Muscle of leg (tissue), 11 donors: ENCODE measurements around the gene KRTAP12-1. TPM values are rescaled to one million over a fixed set of nuclear protein-coding genes. Genes with fewer than 3 reads are reported as not detected.
A peak's percentile ranks its signal among the peaks of the same experiment; 100 is the strongest.

Experiments
- DNase-seq: peaks from one replicate; pipeline ENCODE4 v3.0.0; 2013
- H3K27ac ChIP-seq: one replicate; pipeline ENCODE4 v1.5.1; 2013; ENCODE audit warnings: mild to moderate bottlenecking, low read length, control low read depth
- H3K27me3 ChIP-seq: one replicate; pipeline ENCODE4 v1.6.1; 2013; ENCODE audit warnings: low read length; ENCODE audit not compliant: control insufficient read depth, insufficient read depth
- H3K36me3 ChIP-seq: one replicate; pipeline ENCODE4 v1.6.1; 2013; ENCODE audit warnings: low read length; ENCODE audit not compliant: control insufficient read depth, insufficient read depth
- H3K4me1 ChIP-seq: one replicate; pipeline ENCODE4 v1.6.1; 2013; ENCODE audit warnings: low read length; ENCODE audit not compliant: control insufficient read depth, insufficient read depth
- H3K4me3 ChIP-seq: one replicate; pipeline ENCODE4 v1.5.1; 2013; ENCODE audit warnings: low read length, control low read depth
- H3K9me3 ChIP-seq: replicated peaks from 2 replicates; pipeline ENCODE4 v1.6.1; 2013; ENCODE audit warnings: low read depth, low read length; ENCODE audit not compliant: control insufficient read depth
- WGBS: methylation state at CpG from one replicate; pipeline ENCODE4 v1.1.5; 2013; ENCODE audit warnings: missing lambda C conversion rate; ENCODE audit not compliant: insufficient coverage; 5-methylcytosine and 5-hydroxymethylcytosine counted together
- polyA plus RNA-seq, 8 donors: library from polyadenylated mRNA; unstranded; fragments of 120-200 nt; gene quantifications; one replicate each; pipeline versions ENCODE4 v1.2.1 to v1.2.3, GENCODE V29; 2013; ENCODE audit warnings: inconsistent platforms in 1 of 8, low replicate concordance in 1 of 8; ENCODE audit not compliant: insufficient read length in 8 of 8, insufficient read depth in 1 of 8
- total RNA-seq: library from RNA; stranded (reverse); fragments of 120-200 nt; gene quantifications from one replicate; pipeline ENCODE4 v1.2.4, GENCODE V29; 2013

KRTAP12-1 gene
- total and polyA plus RNA-seq, 9 donors = not detected

DNA sequence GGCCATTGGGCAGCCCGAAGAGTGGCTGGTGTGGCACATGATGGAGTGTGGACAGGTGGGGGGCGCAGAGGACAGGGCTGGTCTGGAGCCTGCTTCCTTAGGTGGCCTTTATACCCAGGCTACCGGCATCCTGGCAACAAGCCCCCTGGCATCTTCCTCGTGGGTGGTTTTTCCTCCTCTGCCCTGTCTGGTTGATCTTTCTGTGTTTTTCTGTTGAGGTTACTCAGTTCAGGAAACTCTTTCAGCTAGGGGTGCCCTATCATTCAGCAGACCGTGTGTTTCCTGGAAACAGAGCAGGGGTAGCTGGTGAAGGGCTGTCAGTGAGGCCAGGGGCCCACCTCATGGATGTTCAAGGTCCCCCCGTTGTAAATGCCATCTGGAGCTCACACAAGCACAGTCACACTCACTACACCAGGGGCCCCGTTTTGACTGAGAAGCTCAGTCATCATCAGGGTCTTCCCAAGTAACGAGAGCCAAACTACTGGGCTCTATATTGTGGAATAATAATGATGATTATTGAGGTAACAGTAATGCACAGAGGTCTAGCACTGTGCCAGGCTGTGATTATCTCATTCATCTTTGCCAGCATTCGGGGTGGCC lies 27.3 kb downstream of the KRTAP12-1 start, which contains the start of gene KRTAP12-4:
Gene KRTAP12-4 (minus strand): TSS at position 84 of the 600 bp plus-strand sequence. CDS start 45 bp downstream, at position 39.
- Histone ChIP-seq H3K4me3 (no peak within 1 kb of the TSS), H3K36me3 (no peaks in the 10 kb centered on the region), H3K9me3 (peaks cover 3% of the 10 kb centered on the region), H3K27ac (no peak within 1 kb of the TSS), H3K27me3 (peaks cover 7% of the 10 kb centered on the region), H3K4me1 (no peaks in the 10 kb centered on the region)
- DNase-seq = no peak
- 88% methylated on average over 3 of the region's 9 CpGs for WGBS

DNA sequence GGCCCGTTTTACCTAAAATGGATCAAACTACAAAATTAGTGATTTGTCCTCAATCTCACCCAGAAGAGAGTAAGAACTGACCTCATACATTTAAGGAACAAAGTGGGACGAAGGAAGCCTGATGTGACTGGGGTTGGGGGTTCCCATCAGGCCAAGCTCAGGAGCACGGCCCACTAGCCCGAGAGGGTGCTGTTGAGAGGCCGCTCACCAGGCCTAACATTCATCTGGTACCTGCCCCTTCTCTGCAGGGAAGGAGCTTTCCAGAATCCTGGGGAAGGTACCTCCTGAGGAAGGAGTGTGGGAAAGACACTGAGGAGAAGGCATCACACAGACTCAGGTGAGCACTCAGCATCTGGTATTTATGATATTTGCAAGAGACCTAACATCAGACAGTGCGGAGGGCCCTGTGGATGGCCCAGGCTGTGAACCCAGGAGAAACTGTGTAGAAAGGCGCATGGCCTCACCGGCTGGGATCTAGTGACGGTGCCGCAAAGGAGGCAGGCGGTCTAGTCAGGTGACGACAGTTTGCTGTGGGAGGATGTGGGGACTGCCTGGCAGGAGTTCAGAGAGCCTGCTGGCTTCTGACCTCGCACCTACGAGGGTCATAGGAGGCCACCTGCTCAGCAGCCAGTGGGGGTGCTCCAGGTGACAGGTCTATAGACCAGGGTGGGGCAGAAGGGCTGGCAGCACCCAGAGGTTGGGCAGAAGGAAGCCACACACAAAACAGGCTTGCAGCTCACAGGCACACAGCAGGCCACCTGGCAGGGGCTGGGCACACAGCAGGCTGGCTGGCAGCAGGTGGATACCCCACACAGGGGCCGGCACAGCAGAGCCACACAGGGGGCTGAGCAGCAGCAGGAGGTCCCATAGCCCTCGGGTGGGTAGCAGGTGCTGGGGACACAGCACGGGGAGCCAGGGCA lies 28.0 kb downstream of the KRTAP12-1 start:
- H3K4me1 ChIP-seq = no peaks in the 10 kb centered on the region
- peaks cover 7% of the 10 kb centered on the region for H3K27me3 ChIP-seq
- no peak overlapping the region for H3K4me3 ChIP-seq
- whole genome bisulfite sequencing = 75% methylated on average over 14 of the region's 17 CpGs
- H3K27ac ChIP-seq = no peak overlapping the region
- peaks cover 3% of the 10 kb centered on the region for H3K9me3 ChIP-seq
- DNase-seq = no peak
- no peaks in the 10 kb centered on the region for H3K36me3 ChIP-seq

DNA sequence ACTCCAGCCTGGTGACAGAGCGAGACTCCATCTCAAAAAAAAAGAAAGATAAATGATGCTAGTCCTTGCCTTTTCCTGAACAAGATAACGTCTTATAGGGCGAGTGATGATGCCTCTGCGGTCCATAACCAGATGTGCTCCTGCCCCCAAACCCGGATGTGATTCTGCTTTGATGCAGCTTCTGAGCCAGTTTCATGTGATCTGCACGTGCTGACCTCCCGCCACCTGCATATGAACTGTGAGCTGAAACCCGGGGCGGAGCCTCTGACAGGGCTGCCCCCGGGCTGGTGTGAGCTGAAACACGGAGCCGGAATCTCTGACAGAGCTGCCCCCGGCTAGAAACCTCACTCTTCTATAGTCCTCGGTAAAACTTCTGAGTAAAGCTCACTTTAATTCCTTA lies 28.8 kb downstream of the KRTAP12-1 start:
- DNase-seq = no peak
- Histone ChIP-seq H3K9me3 (peaks cover 3% of the 10 kb centered on the region), H3K36me3 (no peaks in the 10 kb centered on the region), H3K27ac (no peak overlapping the region), H3K4me1 (no peaks in the 10 kb centered on the region), H3K4me3 (no peak overlapping the region), H3K27me3 (peaks cover 6% of the 10 kb centered on the region)
- WGBS = 53% methylated on average over 9 of the region's 14 CpGs

DNA sequence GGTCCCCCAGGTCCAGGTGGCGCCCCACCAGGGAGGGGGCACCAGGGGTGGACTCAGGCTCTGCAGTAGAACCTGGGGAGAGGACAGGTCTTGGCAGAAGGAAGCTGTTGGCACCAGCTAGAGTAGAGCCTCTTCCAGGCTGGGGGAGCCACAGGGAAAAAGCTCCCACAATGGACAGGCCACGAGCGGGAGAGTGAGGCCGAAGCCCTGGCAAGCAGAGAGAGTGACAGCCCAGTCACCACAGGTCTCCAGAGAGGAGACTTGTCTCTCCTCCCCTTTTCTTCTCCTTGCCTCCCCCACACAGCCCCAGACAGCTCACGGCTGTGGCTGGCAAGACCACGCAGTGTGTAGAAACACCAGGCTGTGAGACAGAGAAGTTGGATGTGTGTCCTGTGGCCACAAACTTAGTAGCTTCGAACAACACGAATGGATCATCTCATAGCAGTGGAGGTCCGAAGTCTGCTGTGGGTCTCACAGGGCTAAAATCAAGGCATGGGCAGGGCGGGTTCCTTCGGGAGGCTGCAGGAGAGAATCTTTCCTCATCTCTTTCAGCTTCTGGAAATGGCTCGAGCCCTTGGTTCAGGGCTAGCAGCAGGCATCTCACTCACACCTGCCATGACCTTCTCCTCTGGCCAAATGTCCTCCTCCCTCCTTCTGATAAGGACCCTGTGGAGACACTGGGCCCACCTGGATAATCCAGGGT lies 30.8 kb downstream of the KRTAP12-1 start:
- H3K4me1 ChIP-seq = peaks cover 2% of the 10 kb centered on the region
- peaks cover 6% of the 10 kb centered on the region for H3K27me3 ChIP-seq
- WGBS = 79% methylated on average over 6 of the region's 12 CpGs
- no peak overlapping the region for H3K4me3 ChIP-seq
- peaks cover under 1% of the 10 kb centered on the region for H3K9me3 ChIP-seq
- H3K36me3 ChIP-seq = no peaks in the 10 kb centered on the region
- no peak for DNase-seq
- H3K27ac ChIP-seq = no peak overlapping the region

DNA sequence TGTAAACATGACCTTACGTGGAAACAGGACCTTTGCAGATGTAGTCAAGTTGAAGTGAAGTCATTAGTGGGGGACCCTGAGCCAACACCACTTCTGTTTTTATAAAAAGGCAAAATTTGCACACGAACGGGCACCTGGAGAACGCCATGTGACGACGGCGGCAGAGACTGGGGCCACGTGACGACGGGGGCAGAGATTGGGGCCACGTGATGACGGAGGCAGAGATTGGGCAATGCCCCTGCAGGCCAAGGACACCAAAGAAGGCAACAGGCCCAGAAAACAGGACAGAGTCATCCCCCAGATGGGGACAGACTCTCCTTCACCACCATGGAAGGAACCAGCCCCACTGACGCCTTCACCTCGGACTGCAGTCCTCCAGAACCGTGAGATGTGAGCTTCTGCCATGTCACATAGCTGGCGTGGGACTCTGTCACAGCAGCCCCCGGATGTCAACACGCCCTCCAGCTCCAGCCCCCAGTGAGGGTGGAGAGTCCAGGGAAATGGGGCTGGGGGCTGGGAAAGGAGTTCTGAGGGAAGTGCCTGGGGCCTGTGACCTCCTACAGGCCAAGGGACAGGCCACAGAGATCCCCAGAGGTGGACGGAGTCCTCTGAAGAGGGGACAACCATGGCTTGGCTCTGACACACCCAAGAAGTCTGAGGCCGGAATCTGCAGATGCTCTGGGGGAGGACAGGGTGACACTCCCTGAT lies 31.5 kb downstream of the KRTAP12-1 start:
- H3K4me3 ChIP-seq = no peak overlapping the region
- H3K27me3 ChIP-seq = peaks cover 6% of the 10 kb centered on the region
- peaks cover 2% of the 10 kb centered on the region for H3K4me1 ChIP-seq
- H3K9me3 ChIP-seq = no peaks in the 10 kb centered on the region
- DNase-seq = no peak
- H3K36me3 ChIP-seq = no peaks in the 10 kb centered on the region
- H3K27ac ChIP-seq = no peak overlapping the region
- WGBS = 90% methylated on average over 15 of the region's 20 CpGs

DNA sequence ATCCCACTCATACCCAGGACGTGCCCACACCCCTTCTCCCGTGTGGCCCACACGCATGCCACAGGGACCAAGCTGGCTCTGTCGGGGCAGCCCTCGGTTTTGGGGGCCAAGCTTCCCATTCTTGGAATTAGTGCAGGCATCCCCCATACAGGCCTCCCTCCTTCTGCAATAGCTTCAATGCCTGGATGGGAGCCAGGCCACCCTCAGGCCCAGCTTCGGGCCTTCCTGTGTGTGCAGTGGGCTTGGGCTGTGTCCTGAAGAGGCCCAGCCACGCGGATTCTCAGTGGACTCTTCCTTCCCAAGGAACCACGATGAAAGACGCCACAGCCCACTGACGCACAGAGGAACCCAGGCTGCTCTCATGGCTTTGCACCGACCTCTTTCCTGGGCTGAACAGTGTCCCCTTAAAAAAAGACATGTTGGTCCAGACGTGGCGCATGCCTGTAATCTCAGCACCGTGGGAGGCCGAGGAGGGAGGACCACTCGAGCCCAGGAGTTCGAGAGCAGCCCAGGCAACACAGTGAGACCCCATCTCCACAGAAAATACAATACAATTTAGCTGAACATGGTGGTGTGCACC lies 32.4 kb downstream of the KRTAP12-1 start:
- peaks cover 2% of the 10 kb centered on the region for H3K4me1 ChIP-seq
- peaks cover 6% of the 10 kb centered on the region for H3K27me3 ChIP-seq
- peak; percentile 18 for DNase-seq
- H3K9me3 ChIP-seq = no peaks in the 10 kb centered on the region
- H3K36me3 ChIP-seq = no peaks in the 10 kb centered on the region
- H3K4me3 ChIP-seq = no peak overlapping the region
- no peak overlapping the region for H3K27ac ChIP-seq
- 63% methylated on average over 16 of the region's 18 CpGs for WGBS

DNA sequence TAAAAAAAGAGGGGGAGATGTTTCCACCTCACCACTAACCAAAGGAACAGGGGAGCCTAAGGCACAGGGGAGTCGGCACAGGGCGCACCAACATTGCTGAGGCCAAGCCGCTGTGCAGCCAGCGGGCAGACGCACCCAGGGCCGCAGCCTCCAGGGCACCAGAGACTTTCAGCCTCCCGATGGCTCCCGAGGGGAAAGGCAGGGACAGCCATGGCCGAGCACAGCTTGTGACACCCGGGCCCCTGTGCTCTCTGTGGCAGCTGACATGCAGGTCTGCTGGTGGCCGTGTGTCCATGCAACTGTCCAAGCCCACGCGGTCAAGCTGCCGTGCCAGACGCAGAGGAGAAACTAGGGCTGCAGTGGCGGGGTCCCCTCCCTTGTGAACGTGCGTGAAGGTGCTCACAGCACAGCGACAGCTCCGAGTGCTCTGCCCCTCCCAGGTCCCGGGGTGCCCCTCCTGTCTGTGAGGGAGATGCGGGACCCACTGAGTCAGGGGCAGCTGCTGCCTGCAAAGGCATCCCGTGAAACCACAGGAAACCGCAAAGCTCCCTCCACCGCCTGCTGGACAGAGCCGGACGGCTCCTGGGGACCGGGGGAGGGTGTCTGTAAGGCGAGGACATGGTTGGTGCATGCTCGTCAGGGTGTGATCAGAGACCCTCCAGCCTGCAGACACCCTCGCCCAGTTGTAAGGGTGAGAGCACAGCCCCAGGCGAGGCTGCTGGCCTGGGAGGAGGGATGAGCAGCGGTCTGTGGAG lies 33.2 kb downstream of the KRTAP12-1 start:
- Histone ChIP-seq H3K27me3 (no peaks in the 10 kb centered on the region), H3K27ac (no peak overlapping the region), H3K36me3 (no peaks in the 10 kb centered on the region), H3K4me3 (no peak overlapping the region), H3K9me3 (peaks cover 8% of the 10 kb centered on the region), H3K4me1 (peaks cover 2% of the 10 kb centered on the region)
- WGBS = 66% methylated on average over 30 of the region's 33 CpGs
- DNase-seq = no peak

DNA sequence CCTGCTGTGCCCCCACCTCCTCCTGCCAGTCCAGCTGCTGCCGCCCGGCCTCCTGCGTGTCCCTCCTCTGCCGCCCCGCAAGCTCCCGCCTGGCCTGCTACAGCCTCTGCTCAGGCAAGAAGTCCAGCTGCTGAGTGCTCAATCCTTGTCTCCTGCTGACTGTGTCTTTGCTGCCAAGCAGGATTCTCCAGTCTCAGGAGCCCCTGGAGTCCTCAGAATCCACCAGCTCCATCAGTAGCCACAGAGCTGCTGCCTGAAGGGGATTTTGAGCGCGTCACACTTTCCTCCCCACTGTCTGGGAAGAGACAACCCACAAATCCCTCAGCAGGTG lies 34.8 kb downstream of the KRTAP12-1 start:
- Histone ChIP-seq H3K36me3 (no peaks in the 10 kb centered on the region), H3K27me3 (no peaks in the 10 kb centered on the region), H3K4me3 (no peak overlapping the region), H3K4me1 (peaks cover 2% of the 10 kb centered on the region), H3K27ac (no peak overlapping the region), H3K9me3 (peaks cover 9% of the 10 kb centered on the region)
- DNase-seq = peak; percentile 19
- 38% methylated on average over 7 of the region's 8 CpGs for WGBS
